Suprapubic skin (tissue), 4 donors: ENCODE results near the gene SOX6. TPM values are rescaled to one million over a fixed set of nuclear protein-coding genes. Genes with fewer than 3 reads are reported as not detected.

Experiments used
- DNase-seq, 2 donors: peaks; one replicate each; pipeline ENCODE4 v3.0.0-alpha.2; 2019; ENCODE audit warnings: low spot score in 2 of 2
- H3K27ac ChIP-seq: fragments of 200-600 bp; sonication (generic); one replicate; pipeline ENCODE4 v1.5.1; 2019
- H3K27me3 ChIP-seq: fragments of 200-600 bp; sonication (generic); one replicate; pipeline ENCODE4 v1.5.1; 2019
- H3K36me3 ChIP-seq: fragments of 200-600 bp; sonication (generic); one replicate; pipeline ENCODE4 v1.5.1; 2019
- H3K4me1 ChIP-seq: fragments of 200-600 bp; sonication (generic); one replicate; pipeline ENCODE4 v1.5.1; 2019
- H3K4me3 ChIP-seq: fragments of 200-600 bp; sonication (generic); one replicate; pipeline ENCODE4 v1.5.1; 2019; ENCODE audit warnings: mild to moderate bottlenecking
- H3K9me3 ChIP-seq: fragments of 200-600 bp; sonication (generic); one replicate; pipeline ENCODE4 v1.5.1; 2019
- EP300 ChIP-seq: sonication (generic); formaldehyde crosslinking; IDR thresholded peaks from one replicate; pipeline ENCODE4 v1.6.1; 2017; ENCODE audit warnings: antibody characterized with exemption
- POLR2A ChIP-seq, 2 donors: fragments of 450-650 bp; IDR thresholded peaks; one replicate each; pipeline ENCODE4 v1.6.1; 2017; ENCODE audit warnings: antibody characterized with exemption in 2 of 2, mild to moderate bottlenecking in 2 of 2, moderate library complexity in 2 of 2
- POLR2AphosphoS5 ChIP-seq, 3 donors: sonication (generic); formaldehyde crosslinking; IDR thresholded peaks; one replicate each; pipeline ENCODE4 v1.6.1; 2017; ENCODE audit warnings: antibody characterized with exemption in 3 of 3
- WGBS: methylation state at CpG from one replicate; pipeline ENCODE4 v1.1.5; 2018; 5-methylcytosine and 5-hydroxymethylcytosine counted together
- total RNA-seq, 4 donors: library from RNA; depleted of rRNA; stranded (reverse); fragments of >200 nt; gene quantifications; one replicate each; pipeline ENCODE4 v1.1.0, GENCODE V29; 2016
- TF ChIP-seq, protein P1 (sequence below), 2 donors: fragments of 200-600 bp in 1 of 2; fragments of 450-650 bp in 1 of 2; sonication (generic) in 1 of 2; IDR thresholded peaks; one replicate each; pipeline ENCODE4 v1.5.1; 2016 to 2019; ENCODE audit warnings: antibody characterized with exemption in 2 of 2, mild to moderate bottlenecking in 1 of 2, moderate library complexity in 1 of 2

The SOX6 gene
- total RNA-seq, 4 donors from 2014 or later = 12.1 to 32.0 (median 23.8) TPM

DNA sequence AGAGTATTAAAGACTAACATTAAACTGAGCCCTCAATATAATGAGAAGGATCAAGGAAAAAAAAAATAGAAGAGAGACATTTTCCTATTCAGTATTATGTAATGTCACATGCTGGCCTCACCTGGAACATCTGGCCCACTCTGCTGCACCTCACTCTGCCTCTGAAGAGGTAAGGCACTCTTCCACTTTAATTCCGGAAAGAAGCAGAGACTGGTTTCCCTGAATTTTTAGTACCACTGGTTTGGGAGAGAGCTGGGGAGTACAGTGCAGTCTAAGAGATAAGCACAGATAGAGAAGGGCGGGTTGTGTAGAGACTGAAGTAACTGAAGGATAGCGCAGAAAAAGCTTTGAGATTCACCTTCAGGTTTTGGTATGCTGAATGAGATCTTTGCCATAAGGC is 178.7 kb downstream of the SOX6 start:
- Histone ChIP-seq H3K27ac (no peak overlapping the region), H3K4me3 (no peak overlapping the region), H3K36me3 (no peaks in the 10 kb centered on the region), H3K9me3 (no peaks in the 10 kb centered on the region), H3K27me3 (no peaks in the 10 kb centered on the region), H3K4me1 (no peaks in the 10 kb centered on the region)
- no peak for DNase-seq
- WGBS = 90% methylated on average over 3 of the region's 3 CpGs
- TF ChIP-seq POLR2A (IDR thresholded peaks at IDR 0.05) = no peak
- no peak for TF ChIP-seq EP300
- TF ChIP-seq POLR2AphosphoS5 (IDR thresholded peaks at IDR 0.05) = no peak
- TF ChIP-seq, protein P1, sequence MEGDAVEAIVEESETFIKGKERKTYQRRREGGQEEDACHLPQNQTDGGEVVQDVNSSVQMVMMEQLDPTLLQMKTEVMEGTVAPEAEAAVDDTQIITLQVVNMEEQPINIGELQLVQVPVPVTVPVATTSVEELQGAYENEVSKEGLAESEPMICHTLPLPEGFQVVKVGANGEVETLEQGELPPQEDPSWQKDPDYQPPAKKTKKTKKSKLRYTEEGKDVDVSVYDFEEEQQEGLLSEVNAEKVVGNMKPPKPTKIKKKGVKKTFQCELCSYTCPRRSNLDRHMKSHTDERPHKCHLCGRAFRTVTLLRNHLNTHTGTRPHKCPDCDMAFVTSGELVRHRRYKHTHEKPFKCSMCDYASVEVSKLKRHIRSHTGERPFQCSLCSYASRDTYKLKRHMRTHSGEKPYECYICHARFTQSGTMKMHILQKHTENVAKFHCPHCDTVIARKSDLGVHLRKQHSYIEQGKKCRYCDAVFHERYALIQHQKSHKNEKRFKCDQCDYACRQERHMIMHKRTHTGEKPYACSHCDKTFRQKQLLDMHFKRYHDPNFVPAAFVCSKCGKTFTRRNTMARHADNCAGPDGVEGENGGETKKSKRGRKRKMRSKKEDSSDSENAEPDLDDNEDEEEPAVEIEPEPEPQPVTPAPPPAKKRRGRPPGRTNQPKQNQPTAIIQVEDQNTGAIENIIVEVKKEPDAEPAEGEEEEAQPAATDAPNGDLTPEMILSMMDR (IDR thresholded peaks at IDR 0.05) = no peak

DNA sequence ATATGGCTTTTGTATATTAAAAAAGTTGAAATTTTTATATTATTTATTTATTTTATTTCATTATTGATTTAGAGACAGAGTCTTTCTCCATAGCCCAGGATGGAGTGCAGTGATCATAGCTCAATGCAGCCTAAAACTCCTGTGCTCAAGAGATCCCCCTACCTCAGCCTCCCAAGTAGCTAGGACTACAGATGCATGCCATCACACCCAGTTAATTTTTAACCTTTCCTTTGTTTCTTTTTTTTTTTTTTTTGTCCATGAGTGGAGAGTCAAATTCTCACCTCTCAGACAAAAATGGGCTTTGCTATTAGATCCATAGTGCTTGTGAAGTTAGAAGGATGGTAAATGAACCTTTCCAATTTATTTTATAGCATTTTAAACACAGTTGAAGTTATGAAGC is 182.5 kb downstream of the SOX6 start:
- Histone ChIP-seq H3K4me3 (no peak overlapping the region), H3K36me3 (no peaks in the 10 kb centered on the region), H3K27ac (no peak overlapping the region), H3K4me1 (no peaks in the 10 kb centered on the region), H3K27me3 (no peaks in the 10 kb centered on the region), H3K9me3 (no peaks in the 10 kb centered on the region)
- no peak for TF ChIP-seq EP300
- no peak for TF ChIP-seq POLR2AphosphoS5 (IDR thresholded peaks at IDR 0.05)
- TF ChIP-seq POLR2A (IDR thresholded peaks at IDR 0.05) = no peak
- TF ChIP-seq, protein P1 (IDR thresholded peaks at IDR 0.05) = no peak
- DNase-seq = no peak

DNA sequence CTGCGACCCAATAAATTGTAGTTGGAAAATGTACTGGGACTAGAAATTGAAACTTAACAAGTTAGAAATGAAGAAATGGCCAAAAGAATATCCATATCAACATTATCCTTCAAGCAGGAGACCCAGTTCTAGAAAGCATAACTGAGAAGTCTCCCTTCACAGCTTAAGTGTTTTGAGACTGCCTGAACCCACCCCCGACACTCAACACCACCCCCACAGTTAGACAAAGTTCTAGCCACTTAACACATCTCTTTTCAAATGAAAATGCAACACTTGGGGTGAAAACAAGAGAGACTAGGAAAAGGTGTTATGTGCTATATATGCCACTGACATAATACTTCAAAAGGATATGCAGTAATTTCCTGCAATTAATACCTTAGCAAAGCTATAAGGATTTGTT is 184.5 kb downstream of the SOX6 start:
- no peak for DNase-seq
- Histone ChIP-seq H3K4me3 (no peak overlapping the region), H3K4me1 (no peaks in the 10 kb centered on the region), H3K27me3 (no peaks in the 10 kb centered on the region), H3K9me3 (no peaks in the 10 kb centered on the region), H3K27ac (no peak overlapping the region), H3K36me3 (no peaks in the 10 kb centered on the region)
- no peak for TF ChIP-seq POLR2A (IDR thresholded peaks at IDR 0.05)
- TF ChIP-seq, protein P1 (IDR thresholded peaks at IDR 0.05) = no peak
- WGBS = 93% methylated on average over 2 of the region's 2 CpGs

DNA sequence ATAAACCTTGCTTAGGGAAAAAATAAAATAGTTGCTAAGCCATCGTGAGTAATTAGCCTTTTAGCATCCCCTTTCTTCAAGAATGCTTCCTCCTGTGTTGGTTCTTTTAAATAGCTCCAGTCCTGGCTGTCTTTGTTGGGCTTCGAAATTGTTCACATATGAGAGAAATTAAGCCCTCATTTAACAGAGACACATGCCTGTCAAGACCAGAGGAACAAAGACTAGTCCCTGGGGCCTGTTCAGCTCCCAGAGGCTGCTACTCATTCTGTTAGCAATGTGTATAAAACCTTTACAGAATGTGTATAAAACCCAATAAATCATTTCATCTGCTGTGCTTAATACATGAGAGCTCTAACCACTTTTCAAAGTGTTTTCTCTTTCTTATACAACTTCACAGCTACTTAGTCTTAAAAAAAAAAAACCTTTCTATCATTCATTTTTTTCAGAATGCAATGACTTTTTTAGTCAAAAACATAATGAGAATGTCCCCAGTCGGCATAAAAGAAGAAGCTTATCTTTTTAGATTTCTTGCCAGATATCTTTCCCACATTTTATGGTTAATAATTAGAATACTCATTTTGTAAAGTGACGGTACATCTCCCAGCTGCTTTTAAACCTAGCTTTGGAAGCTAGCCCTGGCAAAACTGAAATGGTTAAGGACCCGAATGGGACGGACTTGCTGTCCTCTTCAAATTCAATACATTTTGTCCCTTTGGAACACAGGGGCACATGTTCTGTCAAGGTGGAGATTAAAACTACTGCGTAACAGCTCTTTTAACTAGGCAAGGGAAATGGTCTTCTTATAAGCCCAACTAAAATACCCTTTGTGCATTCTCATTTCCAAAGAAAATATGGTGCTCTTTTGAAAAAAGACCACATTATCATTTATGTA is 186.1 kb downstream of the SOX6 start:
- no peak overlapping the region for H3K4me3 ChIP-seq
- TF ChIP-seq, protein P1 (IDR thresholded peaks at IDR 0.05) = no peak
- no peak for TF ChIP-seq POLR2A (IDR thresholded peaks at IDR 0.05)
- no peak for TF ChIP-seq EP300
- H3K4me1 ChIP-seq = no peaks in the 10 kb centered on the region
- 47% methylated on average over 7 of the region's 7 CpGs for WGBS
- H3K27ac ChIP-seq = no peak overlapping the region
- no peaks in the 10 kb centered on the region for H3K36me3 ChIP-seq
- H3K9me3 ChIP-seq = no peaks in the 10 kb centered on the region
- H3K27me3 ChIP-seq = no peaks in the 10 kb centered on the region
- no peak for DNase-seq

DNA sequence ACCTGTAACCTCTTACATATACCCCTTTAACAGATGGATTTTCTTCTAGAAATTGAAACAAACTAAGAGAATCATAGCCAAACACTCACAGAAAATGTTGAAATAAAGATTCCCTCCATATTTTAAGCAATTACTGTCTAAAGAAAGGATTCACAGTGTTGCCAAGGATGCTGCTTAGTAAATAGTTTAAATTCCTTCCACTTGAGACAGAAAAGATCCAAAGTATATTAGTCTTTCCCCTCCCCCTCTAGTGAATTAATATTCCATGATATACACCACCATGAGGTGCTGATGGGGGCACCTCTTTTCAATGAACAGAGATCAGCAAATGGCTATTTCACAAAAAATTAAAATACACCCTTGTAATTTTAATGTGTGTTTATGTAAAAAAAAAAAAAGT is 186.8 kb downstream of the SOX6 start:
- no peaks in the 10 kb centered on the region for H3K27me3 ChIP-seq
- no peak for TF ChIP-seq POLR2AphosphoS5 (IDR thresholded peaks at IDR 0.05)
- TF ChIP-seq POLR2A (IDR thresholded peaks at IDR 0.05) = no peak
- TF ChIP-seq EP300 = no peak
- TF ChIP-seq, protein P1 (IDR thresholded peaks at IDR 0.05) = no peak
- no peaks in the 10 kb centered on the region for H3K9me3 ChIP-seq
- H3K27ac ChIP-seq = no peak overlapping the region
- no peak for DNase-seq
- no peak overlapping the region for H3K4me3 ChIP-seq
- no peaks in the 10 kb centered on the region for H3K36me3 ChIP-seq
- H3K4me1 ChIP-seq = no peaks in the 10 kb centered on the region
